GM10266 (cell line): ENCODE measurements around the gene TMEM18.

Experiments
- DNase-seq: peaks from one replicate; pipeline ENCODE4 v3.0.0; 2012; ENCODE audit errors: extremely low spot score
- TF ChIP-seq, protein P1 (sequence below): IDR thresholded peaks from 2 replicates; pipeline ENCODE4 v1.5.1; 2012; ENCODE audit warnings: mild to moderate bottlenecking, low read depth; ENCODE audit not compliant: control insufficient read depth, insufficient read depth; ENCODE audit errors: missing control alignments

Gene TMEM18

DNA sequence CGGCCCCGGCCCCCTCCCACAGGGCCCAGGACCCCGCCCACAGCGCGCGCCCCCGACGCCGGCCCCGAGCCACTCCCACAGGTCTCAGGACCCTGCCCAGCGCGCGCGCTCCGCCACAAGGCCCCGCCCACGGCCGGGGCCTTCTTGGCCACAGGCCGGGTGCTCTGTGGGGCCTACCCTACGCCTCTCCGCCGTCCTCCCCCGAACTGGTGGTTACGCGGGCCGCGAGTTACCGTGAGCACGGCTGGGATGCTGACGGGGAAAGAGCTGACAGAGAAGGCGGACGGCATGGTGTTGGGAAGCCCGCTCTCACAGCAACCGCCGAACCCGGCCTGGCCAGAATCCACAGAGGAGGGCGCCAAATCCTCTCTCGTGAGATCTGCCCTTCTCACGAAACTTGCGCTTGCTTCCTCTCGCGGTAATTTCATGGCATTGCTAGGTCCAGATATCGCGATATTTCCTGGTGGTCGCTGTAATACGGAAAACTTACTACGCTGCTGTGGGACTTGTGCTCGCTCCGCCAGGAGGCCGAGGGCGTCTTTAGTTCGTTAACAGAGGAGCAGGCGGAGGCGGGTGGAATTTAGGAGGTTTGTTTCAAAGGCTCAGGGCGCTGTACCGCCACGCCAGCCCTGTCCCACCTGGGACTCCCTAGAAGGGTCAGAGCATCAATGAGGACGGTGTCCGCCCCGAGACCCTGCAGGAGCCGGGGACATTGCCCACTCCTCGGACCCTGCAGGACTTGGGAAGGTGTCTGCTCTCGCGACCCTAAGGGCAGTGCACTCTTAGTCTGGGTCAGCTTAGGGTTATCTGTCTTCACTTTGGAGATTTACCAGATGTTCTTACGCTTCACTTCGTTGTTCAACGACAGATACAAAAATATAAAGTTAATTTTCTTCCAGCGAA lies at the start of gene TMEM18:
Gene TMEM18, minus strand, starts transcription at position 351 of the 903 bp plus-strand sequence. Its CDS starts 61 bp downstream, at position 290.
- peak; percentile 90 for DNase-seq
- TF ChIP-seq, protein P1, sequence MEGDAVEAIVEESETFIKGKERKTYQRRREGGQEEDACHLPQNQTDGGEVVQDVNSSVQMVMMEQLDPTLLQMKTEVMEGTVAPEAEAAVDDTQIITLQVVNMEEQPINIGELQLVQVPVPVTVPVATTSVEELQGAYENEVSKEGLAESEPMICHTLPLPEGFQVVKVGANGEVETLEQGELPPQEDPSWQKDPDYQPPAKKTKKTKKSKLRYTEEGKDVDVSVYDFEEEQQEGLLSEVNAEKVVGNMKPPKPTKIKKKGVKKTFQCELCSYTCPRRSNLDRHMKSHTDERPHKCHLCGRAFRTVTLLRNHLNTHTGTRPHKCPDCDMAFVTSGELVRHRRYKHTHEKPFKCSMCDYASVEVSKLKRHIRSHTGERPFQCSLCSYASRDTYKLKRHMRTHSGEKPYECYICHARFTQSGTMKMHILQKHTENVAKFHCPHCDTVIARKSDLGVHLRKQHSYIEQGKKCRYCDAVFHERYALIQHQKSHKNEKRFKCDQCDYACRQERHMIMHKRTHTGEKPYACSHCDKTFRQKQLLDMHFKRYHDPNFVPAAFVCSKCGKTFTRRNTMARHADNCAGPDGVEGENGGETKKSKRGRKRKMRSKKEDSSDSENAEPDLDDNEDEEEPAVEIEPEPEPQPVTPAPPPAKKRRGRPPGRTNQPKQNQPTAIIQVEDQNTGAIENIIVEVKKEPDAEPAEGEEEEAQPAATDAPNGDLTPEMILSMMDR, result peak; percentile 40

DNA sequence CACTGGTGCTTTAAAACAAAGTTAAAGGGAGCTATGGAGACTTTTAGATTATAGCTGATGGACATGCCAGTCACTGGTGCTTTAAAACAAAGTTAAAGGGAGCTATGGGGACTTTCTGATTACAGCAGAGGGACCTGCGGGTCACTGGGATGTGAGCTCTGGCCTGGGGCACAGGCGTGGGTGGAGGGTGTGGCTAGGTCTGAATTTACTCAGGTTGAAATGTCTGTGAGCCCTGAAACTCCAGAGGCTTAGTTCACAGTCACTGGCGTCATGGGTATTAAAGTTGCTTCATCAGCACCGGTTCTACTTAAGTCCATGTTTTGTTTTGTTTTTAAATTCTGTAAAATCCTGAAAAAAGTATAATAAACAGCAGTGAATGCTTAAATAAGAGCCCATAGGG lies 49.0 kb upstream of the TMEM18 start:
- peak; percentile 44 for DNase-seq
- TF ChIP-seq, protein P1, result no peak

DNA sequence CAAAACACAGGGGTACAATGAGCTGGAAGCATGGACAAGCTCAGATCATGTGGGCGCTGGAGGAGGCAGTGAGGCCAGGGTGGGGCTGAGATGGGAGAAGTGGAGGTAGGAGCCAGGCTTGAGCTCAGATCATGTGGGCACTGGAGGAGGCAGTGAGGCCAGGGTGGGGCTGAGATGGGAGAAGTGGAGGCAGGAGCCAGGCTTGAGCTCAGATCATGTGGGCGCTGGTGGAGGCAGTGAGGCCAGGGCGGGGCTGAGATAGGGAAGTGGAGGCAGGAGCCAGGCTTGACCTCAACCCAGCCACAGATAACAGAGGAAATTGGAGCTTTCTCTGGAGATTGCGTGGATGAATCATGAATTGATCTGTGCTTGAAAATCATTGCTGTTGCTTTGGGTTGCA lies 48.3 kb upstream of the TMEM18 start:
- no peak for DNase-seq

DNA sequence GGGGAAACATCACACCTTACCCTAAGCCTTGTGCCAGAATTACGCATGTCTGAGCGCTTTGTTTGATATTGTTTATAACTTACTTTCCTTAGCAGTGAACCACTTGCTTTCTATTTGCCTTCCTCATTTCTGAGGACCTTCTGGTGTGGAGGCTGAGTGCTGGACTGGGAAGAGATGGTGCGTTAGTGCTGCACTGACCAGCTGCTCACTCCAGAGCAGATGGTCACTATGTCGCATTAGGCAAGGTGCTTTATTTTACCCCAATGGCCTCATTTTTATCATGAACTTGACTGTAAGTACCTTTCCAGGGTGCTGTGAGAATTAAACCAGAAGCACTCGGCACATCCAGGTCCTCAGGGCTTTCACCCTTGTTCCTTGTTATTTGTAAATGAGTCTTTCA lies 46.6 kb upstream of the TMEM18 start:
- TF ChIP-seq, protein P1, result no peak

More for the DNA sequence above, 48.3 kb upstream of the TMEM18 start:
- TF ChIP-seq, protein P1, result no peak

DNA sequence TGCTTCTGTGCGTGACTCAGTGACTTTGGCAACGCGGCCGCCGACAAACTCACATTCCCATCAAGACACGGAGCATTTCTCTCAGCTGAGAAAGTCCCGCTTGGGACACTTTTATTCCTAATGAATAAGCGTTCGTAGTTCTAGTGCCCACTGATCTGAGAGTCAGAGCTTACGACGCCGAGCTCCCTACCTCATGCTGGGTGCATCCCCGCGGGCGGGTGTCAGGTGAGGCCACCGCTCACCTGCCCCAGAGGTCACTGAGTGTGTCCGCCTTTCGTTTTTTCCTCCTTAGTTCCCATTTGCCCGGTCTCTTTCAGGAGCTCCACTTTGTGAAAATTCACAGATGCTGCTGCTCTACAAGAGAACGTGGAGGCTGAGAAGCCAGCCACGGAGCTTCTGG lies 43.6 kb upstream of the TMEM18 start:
- DNase-seq, result no peak
- TF ChIP-seq, protein P1, result no peak

More for the DNA sequence above, 46.6 kb upstream of the TMEM18 start:
- no peak for DNase-seq

DNA sequence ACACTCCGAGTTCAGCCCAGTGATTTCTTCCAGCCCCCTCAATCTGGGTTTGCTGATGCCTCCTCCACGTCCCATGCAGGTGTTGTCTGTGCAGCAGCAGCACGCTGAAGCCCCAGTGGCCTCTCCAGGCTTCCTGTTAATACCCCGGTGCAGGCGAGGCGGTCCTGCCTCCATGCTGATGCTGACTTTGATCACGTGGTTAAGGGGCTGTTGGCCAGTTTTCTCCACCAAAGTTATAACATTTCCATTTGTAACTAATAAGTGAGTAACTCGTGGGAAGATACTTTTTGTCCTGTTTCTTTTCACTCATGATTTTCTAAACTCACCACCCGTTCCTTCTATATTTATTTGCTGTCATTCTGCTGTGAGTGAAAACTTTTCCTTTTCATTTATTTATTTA lies 42.5 kb upstream of the TMEM18 start:
- no peak for DNase-seq

DNA sequence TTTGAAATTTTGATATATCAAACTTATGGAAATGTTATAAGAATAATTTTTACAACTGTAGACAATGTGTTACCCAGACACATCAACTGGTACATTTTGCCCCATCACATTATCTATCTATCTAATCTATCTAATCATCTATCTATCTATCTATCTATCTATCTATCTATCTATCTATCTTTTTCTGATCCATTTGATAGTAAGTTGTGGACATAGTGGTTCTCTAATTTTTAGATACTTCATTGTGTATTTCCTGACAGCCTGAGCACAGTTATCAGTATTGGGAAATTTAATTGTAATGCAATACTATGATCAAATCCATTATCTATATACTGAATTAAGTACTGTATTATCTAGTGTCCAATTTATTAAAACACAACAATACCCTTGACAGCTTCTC lies 42.0 kb upstream of the TMEM18 start:
- TF ChIP-seq, protein P1, result no peak
- DNase-seq, result no peak

More for the DNA sequence above, 42.5 kb upstream of the TMEM18 start:
- TF ChIP-seq, protein P1, result no peak
